Esophagus squamous epithelium (tissue), 5 donors: ENCODE data around the gene C8G. TPM values are rescaled to one million over a fixed set of nuclear protein-coding genes. Genes with fewer than 3 reads are reported as not detected.
A peak's percentile ranks its signal among the peaks of the same experiment; 100 is the strongest.

Source experiments
- DNase-seq: peaks from one replicate; lab custom pipeline; 2025; lab: John Stamatoyannopoulos, UW
- H3K27ac ChIP-seq, 4 donors: fragments of 200-600 bp; sonication (generic); one replicate each; pipeline ENCODE4 v1.5.1; 2016 to 2019; ENCODE audit warnings: mild to moderate bottlenecking in 1 of 4
- H3K27me3 ChIP-seq, 4 donors: fragments of 200-600 bp; sonication (generic); 1 replicate in 3 of 4; 2 replicates in 1 of 4; pipeline versions ENCODE4 v1.5.1 to v1.6.0; 2017 to 2021; ENCODE audit warnings: antibody characterized with exemption in 1 of 4
- H3K36me3 ChIP-seq, 3 donors: fragments of 200-600 bp; sonication (generic); one replicate each; pipeline ENCODE4 v1.5.1; 2016 to 2019
- H3K4me1 ChIP-seq, 3 donors: fragments of 200-600 bp; sonication (generic); one replicate each; pipeline ENCODE4 v1.5.1; 2017 to 2019
- H3K4me3 ChIP-seq, 4 donors: fragments of 200-600 bp; sonication (generic); 1 replicate in 3 of 4; 2 replicates in 1 of 4; pipeline ENCODE4 v1.5.1; 2016 to 2019; ENCODE audit warnings: mild to moderate bottlenecking in 2 of 4, moderate library complexity in 1 of 4
- H3K9me3 ChIP-seq, 3 donors: fragments of 200-600 bp; sonication (generic); one replicate each; pipeline ENCODE4 v1.5.1; 2016 to 2019
- POLR2A ChIP-seq, 4 donors: fragments of 450-650 bp; IDR thresholded peaks; one replicate each; pipeline ENCODE4 v1.6.1; 2017; ENCODE audit warnings: antibody characterized with exemption in 4 of 4, mild to moderate bottlenecking in 4 of 4, moderate library complexity in 3 of 4
- WGBS, 2 donors: methylation state at CpG; one replicate each; pipeline ENCODE4 v1.1.5; 2018; 5-methylcytosine and 5-hydroxymethylcytosine counted together
- intact Hi-C: fragments of 100-400 bp; cut with DNase I; formaldehyde crosslinking; loops from one replicate; pipeline ENCODE4 v1.15.0; 2022
- total RNA-seq, 4 donors: library from RNA; depleted of rRNA; stranded (reverse); fragments of >200 nt; gene quantifications; one replicate each; pipeline ENCODE4 v1.1.0, GENCODE V29; 2016
- TF ChIP-seq, protein P1 (sequence below), 6 experiments: fragments of 450-650 bp in 4 of 6; fragments of 200-600 bp in 2 of 6; sonication (generic) in 2 of 6; IDR thresholded peaks; one replicate each; pipeline ENCODE4 v1.5.1; 2016 to 2019; ENCODE audit warnings: antibody characterized with exemption in 6 of 6, mild to moderate bottlenecking in 4 of 6, moderate library complexity in 4 of 6
- donor health status: DM: yes; HTN: yes; CAD: no.

C8G gene
- total RNA-seq, 4 donors from 2014 or later = 1.6 TPM; not detected in 3

GRCh38 chr9:136980669-136981478, 35.8 kb downstream of the C8G start:
- TF ChIP-seq, protein P1, sequence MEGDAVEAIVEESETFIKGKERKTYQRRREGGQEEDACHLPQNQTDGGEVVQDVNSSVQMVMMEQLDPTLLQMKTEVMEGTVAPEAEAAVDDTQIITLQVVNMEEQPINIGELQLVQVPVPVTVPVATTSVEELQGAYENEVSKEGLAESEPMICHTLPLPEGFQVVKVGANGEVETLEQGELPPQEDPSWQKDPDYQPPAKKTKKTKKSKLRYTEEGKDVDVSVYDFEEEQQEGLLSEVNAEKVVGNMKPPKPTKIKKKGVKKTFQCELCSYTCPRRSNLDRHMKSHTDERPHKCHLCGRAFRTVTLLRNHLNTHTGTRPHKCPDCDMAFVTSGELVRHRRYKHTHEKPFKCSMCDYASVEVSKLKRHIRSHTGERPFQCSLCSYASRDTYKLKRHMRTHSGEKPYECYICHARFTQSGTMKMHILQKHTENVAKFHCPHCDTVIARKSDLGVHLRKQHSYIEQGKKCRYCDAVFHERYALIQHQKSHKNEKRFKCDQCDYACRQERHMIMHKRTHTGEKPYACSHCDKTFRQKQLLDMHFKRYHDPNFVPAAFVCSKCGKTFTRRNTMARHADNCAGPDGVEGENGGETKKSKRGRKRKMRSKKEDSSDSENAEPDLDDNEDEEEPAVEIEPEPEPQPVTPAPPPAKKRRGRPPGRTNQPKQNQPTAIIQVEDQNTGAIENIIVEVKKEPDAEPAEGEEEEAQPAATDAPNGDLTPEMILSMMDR (IDR thresholded peaks at IDR 0.05) = no peak
- no peak for TF ChIP-seq POLR2A (IDR thresholded peaks at IDR 0.05)
- no peaks in the 10 kb centered on the region for H3K9me3 ChIP-seq
- no peak overlapping the region for H3K4me3 ChIP-seq
- no peak for DNase-seq
- no peaks in the 10 kb centered on the region for H3K36me3 ChIP-seq
- peaks cover 3 to 45% (median 15%) of the 10 kb centered on the region in 4 donors for H3K27me3 ChIP-seq
- intact Hi-C loops = no loop called here
- 74 to 77% methylated on average over 10 to 16 of the region's 16 CpGs for WGBS, 2 donors
- H3K27ac ChIP-seq = peak overlapping the region; percentile 30 to 71 (median 50)
- H3K4me1 ChIP-seq = peaks cover 0 to 54% (median 13%) of the 10 kb centered on the region in 3 donors

DNA sequence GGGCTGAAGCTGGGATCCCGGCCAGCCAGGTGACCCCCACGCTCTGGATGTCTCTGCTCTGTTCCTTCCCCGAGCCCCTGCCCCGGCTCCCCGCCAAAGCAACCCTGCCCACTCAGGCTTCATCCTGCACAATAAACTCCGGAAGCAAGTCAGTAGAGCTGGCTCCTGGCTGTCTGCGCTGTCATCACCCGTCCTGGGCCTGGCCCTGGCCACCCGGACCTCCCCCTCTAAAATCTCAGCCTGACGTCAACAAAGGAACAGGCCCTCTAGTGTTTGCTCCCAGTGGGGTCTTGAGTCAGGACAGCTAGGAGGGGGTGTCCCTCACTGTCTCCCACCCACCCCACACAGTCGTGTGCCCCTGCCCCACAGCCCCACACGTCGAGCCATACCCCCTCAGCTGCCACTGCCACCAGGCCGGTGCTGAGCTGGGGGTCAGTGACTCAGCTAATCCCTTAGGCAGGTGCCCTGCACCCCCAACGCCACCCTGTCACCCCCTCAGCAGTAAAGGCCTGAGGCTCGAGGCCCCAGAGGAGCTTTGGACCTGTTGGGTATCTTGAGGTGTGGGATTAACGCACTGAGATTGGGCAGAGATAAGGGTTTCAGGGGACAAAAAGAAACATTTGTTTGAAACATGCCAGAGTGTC, 36.7 kb downstream of the C8G start:
- H3K4me3 ChIP-seq = no peak overlapping the region
- H3K4me1 ChIP-seq = peaks cover 0 to 46% (median 11%) of the 10 kb centered on the region in 3 donors
- H3K27ac ChIP-seq = peak overlapping the region in 2 of 4 donors; percentile 65 to 71
- intact Hi-C loops = no loop called here
- TF ChIP-seq, protein P1 (IDR thresholded peaks at IDR 0.05) = no peak
- no peak for TF ChIP-seq POLR2A (IDR thresholded peaks at IDR 0.05)
- no peaks in the 10 kb centered on the region for H3K36me3 ChIP-seq
- H3K9me3 ChIP-seq = no peaks in the 10 kb centered on the region
- WGBS, 2 donors = 62 to 80% methylated on average over 1 to 7 of the region's 17 CpGs
- H3K27me3 ChIP-seq = peaks cover 3 to 54% (median 17%) of the 10 kb centered on the region in 4 donors
- DNase-seq = no peak

GRCh38 chr9:136982232-136983051, 37.4 kb downstream of the C8G start, which contains the start of gene LCNL1:
TSS of gene LCNL1 (plus strand) at chr9:136982993. CDS start at chr9:136983587, 594 bp downstream.
- TF ChIP-seq POLR2A (IDR thresholded peaks at IDR 0.05) = no peak
- TF ChIP-seq, protein P1 (IDR thresholded peaks at IDR 0.05) = no peak
- WGBS, 2 donors = 63 to 100% methylated on average over 1 to 8 of the region's 18 CpGs
- no peaks in the 10 kb centered on the region for H3K36me3 ChIP-seq
- DNase-seq = no peak
- H3K27me3 ChIP-seq = peaks cover 3 to 61% (median 17%) of the 10 kb centered on the region in 4 donors
- no peak within 1 kb of the TSS for H3K4me3 ChIP-seq
- intact Hi-C loops = no loop called here
- peaks cover 0 to 38% (median 7%) of the 10 kb centered on the region in 3 donors for H3K4me1 ChIP-seq
- peak within 1 kb of the TSS in 2 of 4 donors; percentile 65 to 71 for H3K27ac ChIP-seq
- no peaks in the 10 kb centered on the region for H3K9me3 ChIP-seq

- intact Hi-C loops = no loop called here
- peaks cover 0 to 31% (median 0%) of the 10 kb centered on the region in 3 donors for H3K4me1 ChIP-seq
- no peaks in the 10 kb centered on the region for H3K36me3 ChIP-seq
- no peak for TF ChIP-seq POLR2A (IDR thresholded peaks at IDR 0.05)
- TF ChIP-seq, protein P1 (IDR thresholded peaks at IDR 0.05) = no peak
- 86% methylated on average over 1 of the region's 9 CpGs; no CpG with 5 or more reads in 1 of the 2 donors for WGBS, 2 donors
- DNase-seq = no peak
- no peak overlapping the region for H3K27ac ChIP-seq
- no peak overlapping the region for H3K4me3 ChIP-seq
- peaks cover 3 to 61% (median 17%) of the 10 kb centered on the region in 4 donors for H3K27me3 ChIP-seq
- H3K9me3 ChIP-seq = no peaks in the 10 kb centered on the region
These were observed 38.1 kb downstream of the C8G start for GRCh38 chr9:136983167-136983566.
